Tibial nerve (tissue), 4 donors: Measurements from ENCODE around the gene SHCBP1. TPM values are rescaled to one million over a fixed set of nuclear protein-coding genes. Genes with fewer than 3 reads are reported as not detected.

Experiments used
- DNase-seq, 2 donors: peaks; one replicate each; pipeline ENCODE4 v3.0.0-alpha.2; 2019; ENCODE audit warnings: low spot score in 2 of 2
- H3K27ac ChIP-seq, 4 donors: fragments of 200-600 bp; sonication (generic) in 3 of 4; one replicate each; pipeline ENCODE4 v1.5.1; 2017 to 2019; ENCODE audit warnings: mild to moderate bottlenecking in 1 of 4
- H3K27me3 ChIP-seq, 2 donors: fragments of 200-600 bp; sonication (generic) in 1 of 2; one replicate each; pipeline versions ENCODE4 v1.5.1 to v1.6.0; 2017 to 2019
- H3K36me3 ChIP-seq, 3 donors: fragments of 200-600 bp; sonication (generic); one replicate each; pipeline ENCODE4 v1.5.1; 2018 to 2019
- H3K4me1 ChIP-seq, 4 donors: fragments of 200-600 bp; sonication (generic) in 3 of 4; one replicate each; pipeline ENCODE4 v1.5.1; 2017 to 2019
- H3K4me3 ChIP-seq, 4 donors: fragments of 200-600 bp; sonication (generic) in 3 of 4; one replicate each; pipeline ENCODE4 v1.5.1; 2017 to 2019; ENCODE audit warnings: mild to moderate bottlenecking in 1 of 4, moderate library complexity in 1 of 4
- H3K9me3 ChIP-seq, 4 donors: fragments of 200-600 bp; sonication (generic) in 3 of 4; one replicate each; pipeline ENCODE4 v1.5.1; 2017 to 2019
- EP300 ChIP-seq, 2 donors: sonication (generic); formaldehyde crosslinking; IDR thresholded peaks; one replicate each; pipeline ENCODE4 v1.6.1; 2017; ENCODE audit warnings: antibody characterized with exemption in 2 of 2, mild to moderate bottlenecking in 1 of 2
- POLR2A ChIP-seq, 2 donors: fragments of 450-650 bp; IDR thresholded peaks; one replicate each; pipeline ENCODE4 v1.6.1; 2017; ENCODE audit warnings: antibody characterized with exemption in 2 of 2, mild to moderate bottlenecking in 2 of 2, moderate library complexity in 2 of 2
- WGBS, 2 donors: methylation state at CpG; one replicate each; pipeline ENCODE4 v1.1.5; 2018; 5-methylcytosine and 5-hydroxymethylcytosine counted together
- total RNA-seq, 4 donors: library from RNA; depleted of rRNA; stranded (reverse); fragments of >200 nt; gene quantifications; one replicate each; pipeline ENCODE4 v1.1.0, GENCODE V29; 2016
- TF ChIP-seq, protein P1 (sequence below), 5 experiments: fragments of 200-600 bp in 3 of 5; fragments of 450-650 bp in 2 of 5; sonication (generic) in 3 of 5; IDR thresholded peaks; one replicate each; pipeline ENCODE4 v1.5.1; 2016 to 2019; ENCODE audit warnings: antibody characterized with exemption in 5 of 5, mild to moderate bottlenecking in 3 of 5, moderate library complexity in 2 of 5

Gene SHCBP1, protein sequence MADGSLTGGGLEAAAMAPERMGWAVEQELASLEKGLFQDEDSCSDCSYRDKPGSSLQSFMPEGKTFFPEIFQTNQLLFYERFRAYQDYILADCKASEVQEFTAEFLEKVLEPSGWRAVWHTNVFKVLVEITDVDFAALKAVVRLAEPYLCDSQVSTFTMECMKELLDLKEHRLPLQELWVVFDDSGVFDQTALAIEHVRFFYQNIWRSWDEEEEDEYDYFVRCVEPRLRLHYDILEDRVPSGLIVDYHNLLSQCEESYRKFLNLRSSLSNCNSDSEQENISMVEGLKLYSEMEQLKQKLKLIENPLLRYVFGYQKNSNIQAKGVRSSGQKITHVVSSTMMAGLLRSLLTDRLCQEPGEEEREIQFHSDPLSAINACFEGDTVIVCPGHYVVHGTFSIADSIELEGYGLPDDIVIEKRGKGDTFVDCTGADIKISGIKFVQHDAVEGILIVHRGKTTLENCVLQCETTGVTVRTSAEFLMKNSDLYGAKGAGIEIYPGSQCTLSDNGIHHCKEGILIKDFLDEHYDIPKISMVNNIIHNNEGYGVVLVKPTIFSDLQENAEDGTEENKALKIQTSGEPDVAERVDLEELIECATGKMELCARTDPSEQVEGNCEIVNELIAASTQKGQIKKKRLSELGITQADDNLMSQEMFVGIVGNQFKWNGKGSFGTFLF
- 1 to 10 TPM in 2 of 4 donors, under 1 TPM in 2; under 0.01 to 3.5 (median 1.4) TPM for total RNA-seq

DNA sequence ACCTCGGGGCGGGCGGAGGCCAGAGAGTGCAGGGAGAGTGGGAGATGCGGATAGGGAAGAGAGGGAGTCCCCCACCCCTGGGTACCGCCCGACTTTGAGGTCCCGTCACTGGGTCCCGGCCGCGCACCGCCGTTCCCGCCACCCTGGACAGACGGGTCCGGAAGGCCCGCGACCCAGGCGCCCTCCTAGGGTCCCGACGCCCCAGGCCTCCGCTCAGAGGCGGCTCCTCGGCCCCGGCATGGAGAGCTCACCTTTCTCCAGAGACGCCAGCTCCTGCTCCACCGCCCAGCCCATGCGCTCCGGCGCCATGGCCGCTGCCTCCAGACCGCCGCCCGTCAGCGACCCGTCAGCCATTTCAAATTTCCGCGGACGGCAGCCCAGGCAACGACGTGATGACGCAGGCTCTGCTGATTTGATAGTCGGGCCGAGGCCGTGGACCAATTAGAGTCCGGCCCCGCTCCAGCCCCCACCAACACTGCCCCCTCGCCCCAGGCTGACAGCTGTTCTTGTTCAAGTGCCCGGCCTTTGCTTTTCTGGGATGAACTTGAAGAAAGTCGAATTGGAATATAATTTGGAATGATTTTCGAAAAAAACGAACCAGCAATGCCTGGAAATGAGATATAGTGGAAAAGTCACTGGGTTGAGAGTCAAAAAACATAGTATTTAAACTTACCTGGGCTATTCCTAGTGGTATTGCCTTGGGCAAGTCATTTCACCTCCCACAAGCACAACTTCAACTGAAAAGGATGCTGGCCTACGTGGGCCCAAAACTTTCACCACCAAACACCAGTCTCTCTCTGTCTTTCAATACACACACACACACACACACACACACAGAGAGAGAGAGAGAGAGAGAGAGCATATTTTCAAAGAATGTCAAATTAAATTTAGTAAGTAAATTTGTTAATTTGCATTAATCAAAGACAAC lies at the start of gene SHCBP1:
Gene SHCBP1 (minus strand): TSS at position 374 of the 928 bp plus-strand sequence. CDS start 20 bp downstream, at position 354.
- Histone ChIP-seq H3K4me3 (peak within 1 kb of the TSS; percentile 37 to 62 (median 54)), H3K27me3 (no peaks in the 10 kb centered on the region), H3K27ac (no peak within 1 kb of the TSS), H3K9me3 (no peaks in the 10 kb centered on the region), H3K36me3 (no peaks in the 10 kb centered on the region), H3K4me1 (peaks cover 0 to 26% (median 10%) of the 10 kb centered on the region in 4 donors)
- TF ChIP-seq POLR2A (IDR thresholded peaks at IDR 0.05), result no peak
- TF ChIP-seq EP300 (IDR thresholded peaks at IDR 0.05), result no peak
- TF ChIP-seq, protein P1, sequence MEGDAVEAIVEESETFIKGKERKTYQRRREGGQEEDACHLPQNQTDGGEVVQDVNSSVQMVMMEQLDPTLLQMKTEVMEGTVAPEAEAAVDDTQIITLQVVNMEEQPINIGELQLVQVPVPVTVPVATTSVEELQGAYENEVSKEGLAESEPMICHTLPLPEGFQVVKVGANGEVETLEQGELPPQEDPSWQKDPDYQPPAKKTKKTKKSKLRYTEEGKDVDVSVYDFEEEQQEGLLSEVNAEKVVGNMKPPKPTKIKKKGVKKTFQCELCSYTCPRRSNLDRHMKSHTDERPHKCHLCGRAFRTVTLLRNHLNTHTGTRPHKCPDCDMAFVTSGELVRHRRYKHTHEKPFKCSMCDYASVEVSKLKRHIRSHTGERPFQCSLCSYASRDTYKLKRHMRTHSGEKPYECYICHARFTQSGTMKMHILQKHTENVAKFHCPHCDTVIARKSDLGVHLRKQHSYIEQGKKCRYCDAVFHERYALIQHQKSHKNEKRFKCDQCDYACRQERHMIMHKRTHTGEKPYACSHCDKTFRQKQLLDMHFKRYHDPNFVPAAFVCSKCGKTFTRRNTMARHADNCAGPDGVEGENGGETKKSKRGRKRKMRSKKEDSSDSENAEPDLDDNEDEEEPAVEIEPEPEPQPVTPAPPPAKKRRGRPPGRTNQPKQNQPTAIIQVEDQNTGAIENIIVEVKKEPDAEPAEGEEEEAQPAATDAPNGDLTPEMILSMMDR (IDR thresholded peaks at IDR 0.05), result no peak
- WGBS, 2 donors, result 1% methylated on average over 40 to 52 of the region's 52 CpGs
- DNase-seq, result peak; percentile 50 to 70

DNA sequence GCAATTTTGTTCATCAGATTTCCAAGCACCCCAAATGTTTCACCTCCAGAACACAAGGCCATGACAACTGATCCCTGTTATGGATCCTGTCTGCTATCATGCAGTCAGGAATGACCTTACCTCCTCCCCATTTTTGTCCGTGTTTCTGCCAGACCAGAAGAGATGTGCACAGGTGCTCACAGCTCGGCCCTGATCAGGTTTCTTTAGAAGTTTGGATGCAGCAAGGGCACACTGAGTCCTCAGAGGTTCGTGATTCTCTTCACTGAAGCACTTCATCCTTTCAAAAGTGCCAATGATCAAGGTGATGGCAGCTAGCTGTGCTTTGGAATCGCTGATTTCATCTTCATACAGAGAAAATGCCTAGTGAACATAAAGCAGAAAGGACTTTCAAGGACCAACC lies 40.9 kb upstream of the SHCBP1 start:
- Histone ChIP-seq H3K9me3 (no peaks in the 10 kb centered on the region), H3K36me3 (peaks cover 5 to 94% (median 14%) of the 10 kb centered on the region in 3 donors), H3K27me3 (no peaks in the 10 kb centered on the region), H3K4me1 (no peaks in the 10 kb centered on the region), H3K27ac (no peak overlapping the region), H3K4me3 (no peak overlapping the region)
- TF ChIP-seq, protein P1 (IDR thresholded peaks at IDR 0.05), result no peak
- TF ChIP-seq POLR2A (IDR thresholded peaks at IDR 0.05) (no peak), EP300 (IDR thresholded peaks at IDR 0.05) (no peak)
- 67 to 71% methylated on average over 4 of the region's 4 CpGs for WGBS, 2 donors
- no peak for DNase-seq

DNA sequence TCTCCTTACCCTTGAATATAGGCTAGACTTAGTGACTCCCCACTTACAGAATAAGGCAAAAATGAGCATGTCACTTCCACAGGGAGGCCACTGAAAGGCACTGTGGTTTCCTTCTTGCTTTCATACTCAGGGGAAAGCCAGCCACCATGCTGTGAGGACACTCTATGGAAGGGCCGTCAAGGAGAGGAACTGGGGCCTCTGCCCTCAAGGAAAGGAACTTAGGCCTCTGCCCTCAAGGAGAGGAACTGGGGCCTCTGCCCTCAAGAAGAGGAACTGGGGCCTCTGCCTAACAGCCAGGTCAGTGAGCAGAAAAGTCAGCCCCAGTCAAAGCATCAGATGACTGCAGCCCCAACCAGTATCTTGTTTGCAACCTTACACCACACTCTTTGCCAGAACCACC lies 37.7 kb upstream of the SHCBP1 start:
- H3K9me3 ChIP-seq, result no peaks in the 10 kb centered on the region
- DNase-seq, result peak in 1 of 2 donors; percentile 14
- H3K36me3 ChIP-seq, result peaks cover 5 to 74% (median 12%) of the 10 kb centered on the region in 3 donors

DNA sequence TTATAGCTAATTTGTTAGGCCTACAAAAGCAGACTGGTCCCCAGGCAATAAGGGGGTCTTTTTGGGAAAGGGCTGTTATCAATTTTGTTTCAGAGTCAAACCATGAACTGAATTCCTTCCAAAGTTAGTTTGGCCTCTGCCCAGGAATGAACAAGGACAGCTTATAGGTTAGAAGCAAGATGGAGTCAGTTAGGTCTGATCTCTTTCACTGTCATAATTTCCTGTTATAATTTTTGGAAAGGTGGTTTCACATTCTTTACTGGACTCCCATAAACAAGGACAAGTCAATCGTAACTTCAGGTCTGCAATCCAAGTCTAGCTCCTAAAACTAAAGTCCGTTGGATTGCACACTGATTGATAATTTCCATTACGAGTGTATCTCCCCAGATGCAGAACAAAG lies 30.1 kb upstream of the SHCBP1 start:
- Histone ChIP-seq H3K4me1 (no peaks in the 10 kb centered on the region), H3K9me3 (no peaks in the 10 kb centered on the region), H3K4me3 (no peak overlapping the region), H3K27ac (no peak overlapping the region), H3K36me3 (peaks cover 0 to 8% (median 0%) of the 10 kb centered on the region in 3 donors), H3K27me3 (no peaks in the 10 kb centered on the region)
- DNase-seq, result no peak
- 88 to 92% methylated on average over 3 of the region's 3 CpGs for WGBS, 2 donors
- TF ChIP-seq, protein P1 (IDR thresholded peaks at IDR 0.05), result no peak
- TF ChIP-seq EP300 (IDR thresholded peaks at IDR 0.05), result no peak
- TF ChIP-seq POLR2A (IDR thresholded peaks at IDR 0.05), result no peak

More for the DNA sequence above, 37.7 kb upstream of the SHCBP1 start:
- H3K27me3 ChIP-seq, result no peaks in the 10 kb centered on the region
- H3K4me1 ChIP-seq, result no peaks in the 10 kb centered on the region
- TF ChIP-seq, protein P1 (IDR thresholded peaks at IDR 0.05), result no peak
- TF ChIP-seq EP300 (IDR thresholded peaks at IDR 0.05) (no peak), POLR2A (IDR thresholded peaks at IDR 0.05) (no peak)
- H3K27ac ChIP-seq, result no peak overlapping the region
- WGBS, 2 donors, result 33 to 42% methylated on average over 1 of the region's 1 CpG
- no peak overlapping the region for H3K4me3 ChIP-seq
